ENCODE data around the gene LSM4.
A peak's percentile ranks its signal among the peaks of the same experiment; 100 is the strongest.
"Not testable (repeated sequence)": the region's sequence is repeated elsewhere in the genome, so short reads cannot be mapped to it uniquely, and the experiment has no call there.

LSM4 gene

DNA sequence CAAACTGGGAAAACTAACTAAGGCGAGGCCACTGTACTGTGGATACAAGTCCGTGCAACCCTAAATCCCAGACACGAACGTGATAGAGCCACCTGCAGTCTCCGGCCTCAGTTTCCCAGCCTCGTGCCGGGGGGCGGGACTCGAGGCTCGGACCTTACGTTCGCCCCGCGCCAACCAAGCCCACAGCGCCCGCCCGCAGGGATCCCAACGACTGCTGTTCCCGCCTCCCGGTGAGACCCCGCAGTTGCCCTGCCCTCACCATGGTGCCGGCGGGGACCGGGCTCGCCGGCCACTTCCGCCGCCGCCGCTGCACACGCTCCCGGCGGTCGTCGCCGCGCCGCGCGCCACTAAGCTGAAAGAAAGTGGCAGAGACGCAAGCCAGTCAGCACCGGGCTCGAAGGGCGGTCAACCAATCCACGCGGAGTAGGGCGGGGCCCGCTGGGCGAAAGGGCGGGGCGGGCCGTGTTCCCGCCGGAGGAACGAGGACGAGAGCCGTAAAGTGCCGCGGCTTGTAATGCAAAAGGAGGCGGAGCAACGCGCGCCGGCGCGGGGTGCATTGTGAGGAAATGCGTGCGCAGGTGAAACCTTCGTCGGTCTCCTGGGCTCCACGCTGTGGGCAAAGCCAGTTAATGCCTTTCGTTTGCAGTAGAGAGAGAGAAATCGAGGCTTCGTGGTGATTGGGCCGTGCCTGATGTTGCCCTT is at the start of gene LSM4:
Gene LSM4 (minus strand): TSS at position 318 of the 702 bp plus-strand sequence. CDS start 56 bp downstream, at position 262.
- DNase-seq, result peak; percentile 96

DNA sequence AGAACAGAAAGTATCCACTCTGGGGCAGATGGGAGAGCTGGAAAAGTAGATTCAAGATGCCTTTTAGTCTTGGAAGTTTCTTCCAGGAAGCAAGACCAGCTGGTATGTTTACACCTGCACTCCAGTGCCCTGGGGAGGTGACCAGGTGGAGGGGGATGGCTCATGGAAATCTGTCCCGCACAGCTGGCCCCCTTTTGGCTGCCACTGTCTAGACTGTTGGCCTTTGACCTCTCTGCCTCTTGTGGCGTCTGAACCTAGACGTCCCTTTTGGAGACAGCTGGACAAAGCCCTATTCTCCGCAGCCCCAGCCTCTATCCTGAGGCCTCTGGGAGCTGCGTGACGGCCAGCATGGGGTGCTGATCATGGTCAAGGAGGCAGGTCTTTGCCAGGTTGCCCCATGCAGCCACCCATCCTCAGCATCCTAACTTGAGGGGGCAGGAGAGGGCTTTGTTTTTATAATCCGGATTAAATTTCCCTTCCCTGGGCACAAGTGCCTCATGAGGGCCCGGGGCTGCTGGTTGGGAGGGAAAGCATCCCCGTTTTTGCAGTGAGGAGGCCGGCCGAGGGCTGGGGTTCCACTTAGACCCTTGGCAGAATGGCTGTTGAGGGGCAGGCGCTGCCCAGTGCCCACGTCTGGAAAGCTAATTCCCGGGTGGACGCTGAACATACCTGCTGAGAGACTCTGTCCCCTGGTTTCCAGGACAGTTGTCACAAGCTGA is 45.8 kb upstream of the LSM4 start:
- DNase-seq, result no peak

- no peak for DNase-seq
Observed at GRCh38 chr19:18366021-18366435, 43.2 kb upstream of the LSM4 start.

DNA sequence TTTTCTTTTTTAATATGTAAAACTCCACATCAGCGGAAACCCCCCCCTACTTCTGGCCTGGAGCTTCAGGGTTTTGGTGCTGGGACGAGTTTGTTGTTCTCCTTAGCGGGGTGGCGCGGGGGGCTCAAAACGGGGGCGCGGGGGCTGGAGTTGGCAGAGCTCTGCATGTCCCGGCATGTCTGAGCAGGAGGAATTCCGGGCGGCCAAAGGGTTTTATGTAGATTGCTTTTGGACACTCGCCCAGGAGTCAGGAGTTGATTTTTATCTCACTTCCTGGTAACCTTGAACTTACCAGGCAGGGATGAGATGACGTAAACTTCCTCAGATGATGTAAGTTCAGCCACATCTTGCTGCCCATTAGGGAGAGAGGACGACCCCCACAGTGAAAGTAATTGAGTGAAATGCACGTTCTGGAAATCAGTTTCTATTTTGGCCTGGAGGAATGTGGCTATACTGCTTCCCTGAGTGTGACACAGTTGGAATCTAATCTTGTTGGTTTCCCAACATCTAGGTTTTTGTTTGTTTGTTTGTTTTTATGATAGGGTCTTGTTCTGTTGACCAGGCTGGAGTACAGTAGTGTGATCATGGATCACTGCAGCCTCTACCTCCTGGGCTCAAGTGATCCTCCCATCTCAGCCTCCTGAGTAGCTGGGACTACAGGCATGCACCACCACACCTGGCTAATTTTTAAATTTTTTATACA is 42.1 kb upstream of the LSM4 start:
- peak; percentile 32 for DNase-seq

- not testable (repeated sequence) for DNase-seq
Observed at GRCh38 chr19:18364277-18364825, 41.5 kb upstream of the LSM4 start.

- no peak for DNase-seq
Observed at GRCh38 chr19:18363787-18364186, 40.9 kb upstream of the LSM4 start.

DNA sequence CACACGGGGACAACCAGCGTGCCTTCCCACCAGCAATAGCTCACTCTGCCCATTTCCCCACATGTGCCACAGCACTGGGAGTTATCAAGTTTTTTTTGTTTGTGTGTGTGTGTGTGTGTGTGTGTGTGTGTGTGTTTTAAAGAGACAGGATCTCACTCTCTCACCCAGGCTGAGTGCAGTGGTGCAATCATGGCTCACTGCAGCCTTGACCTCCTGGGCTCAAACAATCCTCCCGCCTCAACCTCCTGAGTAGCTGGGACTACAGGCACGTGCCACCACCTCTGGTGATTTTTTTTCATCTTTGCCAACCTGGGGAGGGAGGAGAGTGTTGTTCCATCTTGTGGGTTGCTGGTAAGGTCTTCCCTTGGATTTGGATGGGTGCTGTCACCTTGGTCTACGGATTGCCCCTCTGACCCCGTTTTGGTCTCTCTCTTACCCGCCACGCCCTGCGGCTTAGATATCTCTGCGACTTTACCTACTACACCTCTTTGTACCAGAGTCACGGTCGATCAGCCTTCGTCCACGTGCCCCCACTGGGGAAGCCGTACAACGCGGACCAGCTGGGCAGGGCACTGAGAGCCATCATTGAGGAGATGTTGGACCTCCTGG is 40.2 kb upstream of the LSM4 start:
- no peak for DNase-seq

GRCh38 chr19:18361646-18362045 is 38.8 kb upstream of the LSM4 start:
- DNase-seq, result no peak

DNA sequence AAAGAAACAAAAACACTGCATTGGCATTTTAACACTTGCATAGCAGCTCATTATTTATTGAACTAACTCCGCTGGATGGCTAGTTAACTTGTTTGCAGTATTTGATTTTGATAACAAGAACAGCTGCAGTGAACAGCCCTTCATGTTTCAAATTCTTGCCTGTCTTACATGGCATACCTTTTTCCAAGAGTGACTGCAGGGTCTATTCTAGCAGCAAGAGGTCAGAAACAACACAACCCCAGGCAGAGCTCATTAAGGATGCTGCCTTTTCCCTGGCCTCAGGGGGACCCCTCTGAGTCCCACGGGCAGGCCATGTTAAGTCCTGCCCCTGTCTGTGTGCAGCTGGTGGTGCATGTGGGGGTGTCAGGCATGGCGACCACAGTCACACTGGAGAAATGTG is 34.2 kb upstream of the LSM4 start:
- no peak for DNase-seq

GRCh38 chr19:18354743-18355142 is 31.9 kb upstream of the LSM4 start:
- DNase-seq, result not testable (repeated sequence)

- DNase-seq, result no peak
Observed at GRCh38 chr19:18353378-18354005, 30.6 kb upstream of the LSM4 start.

GRCh38 chr19:18351544-18351943 is 28.7 kb upstream of the LSM4 start:
- DNase-seq, result no peak

DNA sequence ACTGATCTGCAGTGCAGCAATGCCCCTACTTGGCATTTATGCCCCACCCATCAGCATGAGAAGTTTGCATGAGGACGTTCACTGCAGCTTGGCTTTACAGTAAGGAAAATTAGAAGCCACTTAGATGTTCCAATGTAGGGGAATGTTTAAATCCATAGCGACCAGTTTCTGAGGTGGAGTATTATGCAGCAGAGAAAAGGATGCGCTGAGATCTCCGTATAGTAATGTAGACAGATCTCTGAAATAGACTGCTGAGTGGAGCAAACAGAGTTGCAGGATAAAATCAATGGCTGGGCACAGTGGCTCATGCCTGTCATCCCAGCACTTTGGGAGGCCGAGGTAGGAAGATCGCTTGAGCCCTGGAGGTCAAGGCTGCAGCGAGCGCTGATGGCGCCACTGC is 27.6 kb upstream of the LSM4 start:
- no peak for DNase-seq

DNA sequence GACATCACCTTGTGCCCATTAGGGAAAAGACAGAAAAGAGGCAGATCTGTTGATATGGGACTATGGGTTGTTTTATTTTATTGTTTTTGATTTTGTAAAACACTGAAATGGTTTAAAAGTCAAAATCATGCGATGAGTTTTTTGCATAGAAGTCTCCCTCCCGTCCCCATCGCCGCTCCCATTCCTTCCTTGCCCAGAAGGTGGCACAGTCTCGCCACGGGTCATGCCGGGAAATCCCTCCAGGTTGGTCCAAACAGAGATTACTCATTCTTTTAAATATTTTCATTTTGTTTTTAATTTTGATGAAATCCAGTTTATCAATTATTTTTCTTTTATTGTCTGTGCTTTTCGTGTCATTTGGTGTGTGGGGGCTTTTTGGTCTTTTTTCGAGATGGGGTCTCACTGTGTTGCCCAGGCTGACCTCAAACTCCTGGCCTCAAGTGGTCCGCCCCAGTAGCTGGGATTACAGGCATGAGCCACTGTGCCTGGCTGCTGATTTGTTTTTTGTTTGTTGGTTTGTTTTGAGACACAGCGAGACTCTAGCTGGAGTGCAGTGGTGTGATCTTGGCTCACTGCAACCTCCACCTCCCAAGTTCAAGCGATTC is 26.8 kb upstream of the LSM4 start:
- no peak for DNase-seq

DNA sequence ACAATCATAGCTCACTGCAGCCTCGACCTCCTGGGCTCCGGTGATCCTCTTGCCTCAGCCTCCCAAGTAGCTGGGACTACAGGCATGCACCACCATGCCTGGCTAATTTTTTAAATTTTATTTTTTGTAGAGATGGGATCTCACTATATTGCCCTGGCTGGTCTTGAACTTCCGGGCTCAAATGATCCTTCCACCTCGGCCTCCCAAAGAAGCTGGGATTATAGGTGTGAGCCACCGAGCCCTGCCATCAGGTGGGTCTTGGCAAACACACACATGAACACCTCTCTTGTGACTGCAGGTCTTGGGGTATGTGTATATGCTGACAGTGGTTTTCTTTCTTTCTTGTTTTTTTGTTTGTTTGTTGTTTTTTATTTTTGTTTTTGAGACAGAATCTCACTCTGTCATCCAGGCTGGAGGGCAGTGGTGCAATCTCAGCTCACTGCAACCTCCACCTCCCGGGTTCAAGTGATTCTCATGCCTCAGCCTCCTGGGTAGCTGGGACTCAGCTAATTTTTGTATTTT is 26.0 kb upstream of the LSM4 start:
- DNase-seq, result not testable (repeated sequence)

DNA sequence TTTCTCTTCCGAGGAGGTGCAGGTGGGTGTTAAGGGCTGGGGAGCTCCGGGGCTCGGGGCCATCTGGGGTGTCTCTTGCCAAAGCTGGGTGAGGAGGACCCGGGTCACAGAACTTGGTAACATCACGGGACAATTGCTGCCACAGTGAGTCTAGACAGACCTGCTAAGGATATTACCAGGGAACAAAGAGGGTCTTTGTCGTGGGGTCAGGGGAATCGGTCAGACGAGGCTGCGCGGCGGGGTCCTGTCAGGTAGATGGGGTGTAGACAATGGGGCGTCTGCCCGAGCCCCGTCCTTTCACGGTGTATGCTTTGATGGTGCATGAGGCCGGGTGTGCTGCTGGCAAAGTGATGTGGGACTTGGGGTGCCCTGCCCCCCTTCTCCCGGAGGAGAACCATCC is 25.3 kb upstream of the LSM4 start:
- no peak for DNase-seq

DNA sequence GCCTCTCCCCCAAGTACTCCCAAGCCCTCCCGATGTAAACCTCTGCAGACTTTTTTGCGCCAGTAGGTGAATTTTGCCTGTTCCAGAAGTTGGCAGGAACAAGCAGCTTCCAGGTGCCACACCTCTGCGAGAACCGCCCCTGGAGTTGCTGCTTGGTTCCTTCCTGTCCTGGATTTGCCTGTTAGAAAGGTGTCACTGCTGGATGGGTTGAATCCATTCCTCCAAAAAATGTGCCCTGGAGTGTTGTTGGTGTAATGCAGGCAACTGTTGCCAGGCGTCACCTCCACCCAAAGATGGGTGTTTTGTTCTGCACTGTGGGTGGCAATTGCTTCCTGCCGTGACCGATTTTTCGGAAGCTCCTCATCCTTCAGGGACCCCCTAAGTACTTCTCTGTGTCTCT is 23.2 kb upstream of the LSM4 start:
- DNase-seq, result no peak

DNA sequence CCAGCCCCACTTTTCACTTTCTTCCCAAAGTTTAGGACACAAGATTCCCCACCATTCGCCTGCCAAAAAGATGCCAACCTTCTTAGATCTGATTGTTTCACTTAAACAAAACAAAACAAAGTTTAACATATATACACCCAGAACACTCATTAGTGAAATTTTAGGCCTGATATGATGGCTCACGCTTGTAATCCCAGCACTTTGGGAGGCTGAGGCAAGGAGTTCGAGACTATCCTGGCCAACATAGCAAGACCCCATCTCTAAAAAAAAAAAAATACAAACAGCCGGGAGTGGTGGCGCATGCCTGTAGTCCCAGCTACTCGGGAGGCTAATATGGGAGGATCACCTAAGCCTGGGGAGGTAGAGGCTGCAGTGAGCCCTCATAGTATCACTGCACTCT is 22.4 kb upstream of the LSM4 start:
- no peak for DNase-seq

- DNase-seq, result no peak
Observed at GRCh38 chr19:18344582-18344950, 21.7 kb upstream of the LSM4 start.

- DNase-seq, result no peak
Observed at GRCh38 chr19:18342090-18342632, 19.3 kb upstream of the LSM4 start.

GRCh38 chr19:18340990-18341868 is 18.4 kb upstream of the LSM4 start:
- no peak for DNase-seq

All from NCI-H2227 treated with DMSO at 0.1 percent for 48 hours (cell line).